Measurements from ENCODE around the gene FAM9A.

The FAM9A gene

DNA sequence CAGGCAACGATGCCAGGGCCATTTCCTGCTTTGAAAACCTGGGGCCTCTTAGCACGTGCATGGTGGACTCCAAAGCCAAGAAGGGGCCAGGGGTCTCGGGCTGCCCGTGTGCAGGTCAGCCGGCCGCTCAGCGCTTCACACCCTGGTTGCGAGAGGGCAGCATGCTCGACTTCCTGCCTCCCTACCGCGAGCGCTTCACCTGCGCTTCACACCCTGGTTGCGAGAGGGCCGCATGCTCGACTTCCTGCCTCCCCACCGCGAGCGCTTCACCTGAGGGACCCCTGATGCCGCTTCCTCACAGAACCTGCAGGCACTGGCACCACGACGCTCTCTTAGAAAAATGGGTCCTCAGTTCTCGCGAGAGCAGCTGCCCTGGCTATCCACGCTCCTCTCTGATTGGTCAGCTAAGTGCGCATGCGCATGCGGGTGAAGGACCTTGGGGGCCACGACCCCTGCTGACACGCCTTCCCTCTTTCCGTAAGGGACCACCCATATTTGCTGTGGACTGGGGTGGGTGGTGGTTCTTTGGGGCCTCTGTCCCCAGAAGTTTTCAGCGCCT lies at the start of gene FAM9A:
TSS of gene FAM9A (minus strand) at position 343 of the 559 bp plus-strand sequence. CDS start 1,212 bp downstream, outside the sequence.
- no peak for DNase-seq

DNA sequence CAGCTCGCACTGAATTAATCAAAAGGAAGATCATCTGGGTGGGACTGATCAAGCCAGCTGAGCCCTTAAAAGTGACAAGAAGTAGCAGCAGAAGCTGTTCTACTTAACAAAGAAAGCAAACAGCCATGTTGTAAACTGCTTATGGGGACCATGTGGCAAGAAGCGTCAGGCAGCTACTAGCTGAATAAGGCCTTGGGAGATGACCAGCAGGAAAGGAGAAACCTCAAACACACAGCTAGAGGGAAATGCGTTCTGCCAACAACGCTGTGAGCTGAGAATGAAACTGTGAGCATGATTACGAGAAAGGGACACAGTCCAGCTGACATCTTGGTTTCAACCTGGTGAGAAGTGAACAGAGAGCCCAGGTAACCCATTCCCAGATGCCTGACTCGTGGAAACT lies 49.3 kb upstream of the FAM9A start:
- no peak for DNase-seq

DNA sequence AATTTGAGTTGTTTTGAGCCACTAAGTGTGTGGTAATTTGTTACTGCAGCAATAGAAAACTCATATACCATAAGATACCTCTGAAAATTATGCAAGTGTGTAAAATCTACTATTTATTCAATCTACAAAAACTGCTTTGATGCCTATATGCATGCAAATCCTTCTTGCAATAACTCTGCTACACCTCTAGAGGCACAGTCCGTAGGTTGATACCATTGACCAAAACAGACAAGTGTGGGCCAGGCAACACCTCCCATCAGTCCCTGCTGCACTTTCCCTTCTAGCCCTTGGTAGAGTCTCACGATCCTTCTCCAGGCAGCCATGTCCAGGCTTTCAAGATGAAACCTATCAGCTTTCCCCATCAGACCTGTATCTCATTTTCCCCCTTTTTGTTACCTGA lies 48.8 kb upstream of the FAM9A start:
- DNase-seq, result no peak

- DNase-seq, result peak; percentile 17
Observed at GRCh38 chrX:8849458-8849857, 48.3 kb upstream of the FAM9A start.

DNA sequence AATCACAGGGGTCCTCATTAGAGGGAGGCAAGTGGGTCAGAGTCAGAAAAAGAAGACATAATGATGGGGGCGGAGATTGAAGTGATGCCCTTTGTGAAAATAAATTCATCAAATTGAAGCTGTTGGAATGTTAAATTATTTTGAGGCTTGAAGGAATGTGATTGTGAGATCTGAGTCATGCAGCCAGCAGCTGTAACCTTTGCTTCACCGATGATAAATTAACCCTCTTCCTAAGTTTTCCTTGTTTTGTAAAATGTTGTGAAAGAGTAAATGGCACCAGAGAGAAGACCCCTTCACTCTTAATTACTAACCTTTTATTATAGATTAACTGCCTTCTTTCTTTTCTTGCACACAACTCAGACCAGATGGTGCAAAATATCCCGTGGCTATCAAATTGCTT lies 47.7 kb upstream of the FAM9A start:
- DNase-seq, result peak; percentile 2

- DNase-seq, result no peak
Observed at GRCh38 chrX:8848441-8848840, 47.3 kb upstream of the FAM9A start.

DNA sequence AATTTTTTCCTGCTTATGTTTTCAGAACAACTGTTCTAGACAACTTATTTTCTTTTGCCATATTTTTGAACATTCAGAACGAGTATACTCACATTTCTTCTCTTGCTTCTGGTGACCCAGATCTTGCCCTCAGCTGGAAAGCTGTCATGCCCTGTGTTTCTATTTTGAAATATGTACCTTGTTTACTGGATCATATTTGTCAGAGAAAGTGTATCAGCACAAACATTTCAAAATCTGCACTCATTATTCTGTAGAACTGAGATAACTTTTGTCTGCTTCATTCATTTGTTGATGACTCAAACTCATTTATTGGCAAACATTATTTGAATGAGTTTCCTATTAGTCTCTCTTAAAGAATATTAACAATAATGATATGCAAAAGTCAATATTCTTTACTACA lies 46.2 kb upstream of the FAM9A start:
- no peak for DNase-seq

DNA sequence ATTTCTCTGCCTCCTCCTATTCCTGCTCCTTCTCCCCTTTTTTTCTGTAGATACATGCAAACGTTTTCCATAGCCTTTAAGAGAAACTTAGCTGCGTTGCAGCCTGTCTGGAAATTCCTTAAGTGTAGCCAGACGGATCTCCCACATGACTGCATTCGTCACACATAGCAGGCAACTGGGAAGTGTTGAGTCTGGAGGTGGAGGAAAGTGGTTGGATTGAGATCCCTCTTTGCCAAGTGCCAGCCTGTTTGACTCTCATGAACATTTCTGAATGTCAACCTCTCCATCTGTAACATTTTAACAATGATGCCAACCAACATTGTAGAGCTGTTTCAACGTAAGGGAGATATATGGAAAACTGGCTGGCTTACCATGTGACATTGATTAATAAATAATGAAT lies 45.1 kb upstream of the FAM9A start:
- DNase-seq, result no peak

GRCh38 chrX:8845469-8845868 lies 44.3 kb upstream of the FAM9A start:
- DNase-seq, result no peak

GRCh38 chrX:8845060-8845459 lies 43.9 kb upstream of the FAM9A start:
- DNase-seq, result peak; percentile 18

- no peak for DNase-seq
Observed at GRCh38 chrX:8844157-8844556, 43.0 kb upstream of the FAM9A start.

GRCh38 chrX:8841911-8842310 lies 40.7 kb upstream of the FAM9A start:
- DNase-seq, result no peak

- DNase-seq, result no peak
Observed at GRCh38 chrX:8834392-8834791, 33.2 kb upstream of the FAM9A start.

DNA sequence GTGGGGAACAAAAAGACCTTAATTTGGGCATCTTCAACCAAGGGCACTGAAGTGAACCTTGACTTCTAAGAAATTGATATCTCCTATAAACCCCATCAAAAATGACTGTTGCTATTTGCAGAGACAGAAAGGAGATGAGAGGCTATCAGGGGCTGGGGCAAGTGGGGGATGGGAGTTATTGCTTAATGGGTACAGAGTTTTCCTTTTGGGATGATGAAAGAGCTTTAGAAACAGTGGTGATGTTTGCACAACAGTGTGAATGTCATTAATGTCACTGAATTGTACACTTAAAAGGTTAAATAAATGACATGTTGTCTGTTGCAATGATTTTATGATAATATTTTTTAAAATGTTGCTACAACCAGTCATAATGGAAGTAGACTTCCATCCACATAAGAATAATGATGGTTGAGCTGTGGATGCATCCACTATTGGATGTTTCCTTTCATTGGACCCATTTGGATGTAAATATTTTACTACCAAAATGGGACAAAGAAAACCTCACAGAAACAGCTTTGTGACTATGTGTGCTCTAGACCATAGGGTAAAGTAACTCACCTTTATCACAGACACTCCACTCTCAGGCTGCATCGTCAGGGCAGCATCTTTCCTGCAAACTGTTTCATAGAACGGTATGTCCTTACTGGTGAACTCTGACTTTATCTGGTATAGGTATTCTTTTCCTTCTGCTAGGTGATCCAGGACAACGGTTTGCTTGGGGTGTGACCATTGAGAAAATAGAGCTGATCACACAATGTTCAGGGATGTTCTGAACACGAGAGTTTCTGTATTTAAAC lies 31.6 kb upstream of the FAM9A start:
- no peak for DNase-seq

DNA sequence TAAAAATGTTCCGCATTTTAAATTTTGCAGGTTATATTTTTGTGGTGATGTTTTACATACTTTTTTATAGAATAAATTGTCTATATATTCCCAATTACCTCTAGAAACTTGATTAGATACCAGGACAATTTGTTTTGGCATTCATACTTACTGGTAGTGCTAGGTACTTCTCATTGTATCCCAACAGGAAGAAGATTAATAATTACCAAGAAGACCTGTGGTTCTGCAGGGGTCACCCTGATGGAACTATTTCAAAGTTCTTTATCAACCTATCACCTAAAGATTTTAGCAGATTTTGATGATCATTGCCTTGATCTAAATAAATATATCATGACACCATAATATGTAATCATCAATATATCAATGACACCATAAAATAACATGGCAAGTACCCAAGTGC lies 22.5 kb upstream of the FAM9A start:
- no peak for DNase-seq

- no peak for DNase-seq
Observed at GRCh38 chrX:8822002-8822401, 20.8 kb upstream of the FAM9A start.

DNA sequence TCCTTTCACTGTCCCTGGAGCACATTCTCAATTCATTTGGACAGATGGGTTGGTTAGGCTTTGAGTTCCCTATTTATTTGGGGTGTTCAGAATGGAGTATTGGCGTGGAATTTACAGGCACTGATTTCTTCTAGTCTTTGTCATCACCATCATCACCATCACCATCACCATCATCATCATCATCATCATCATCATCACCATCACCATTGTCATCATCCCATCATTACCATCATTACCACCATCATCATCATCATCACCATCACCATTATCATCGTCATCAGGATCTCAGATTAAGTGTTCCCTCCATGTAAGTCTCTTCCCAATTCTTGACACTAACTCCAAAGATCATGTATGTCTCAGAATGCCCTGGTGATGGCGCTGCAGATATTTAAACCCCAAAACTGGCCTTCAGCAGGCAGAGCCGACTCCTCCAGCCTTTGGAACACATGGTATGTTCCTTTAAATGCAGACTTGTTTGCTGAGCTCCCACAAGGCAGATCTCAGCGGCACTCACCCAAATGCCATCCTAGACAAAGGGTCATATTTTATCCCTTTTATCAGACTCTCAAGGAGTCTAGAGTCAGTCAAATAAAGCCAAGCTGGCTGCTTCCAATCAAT lies 19.8 kb upstream of the FAM9A start:
- no peak for DNase-seq

GRCh38 chrX:8815460-8816065 lies 14.4 kb upstream of the FAM9A start:
- DNase-seq, result no peak

DNA sequence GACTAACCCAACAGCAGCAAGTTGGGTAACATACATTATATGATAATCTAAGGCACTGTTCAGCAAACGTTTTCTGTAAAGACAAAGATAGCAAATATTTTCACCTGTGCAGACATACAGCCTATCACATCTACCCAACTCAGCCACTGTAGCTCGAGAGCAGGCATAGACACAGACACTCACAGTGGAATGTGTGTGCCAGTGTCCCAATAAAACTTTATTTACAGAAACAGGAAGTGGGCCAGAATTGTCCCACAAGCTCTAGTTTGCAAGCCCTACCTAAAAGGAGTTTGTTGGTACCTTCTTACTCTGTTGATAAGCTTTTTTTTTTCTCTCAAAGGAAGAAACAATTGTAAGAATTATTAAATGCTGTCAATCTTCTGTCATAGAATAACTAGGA lies 11.9 kb upstream of the FAM9A start:
- no peak for DNase-seq

- DNase-seq, result no peak
Observed at GRCh38 chrX:8811611-8812010, 10.4 kb upstream of the FAM9A start.

GRCh38 chrX:8808661-8809060 lies 7.5 kb upstream of the FAM9A start:
- no peak for DNase-seq

DNA sequence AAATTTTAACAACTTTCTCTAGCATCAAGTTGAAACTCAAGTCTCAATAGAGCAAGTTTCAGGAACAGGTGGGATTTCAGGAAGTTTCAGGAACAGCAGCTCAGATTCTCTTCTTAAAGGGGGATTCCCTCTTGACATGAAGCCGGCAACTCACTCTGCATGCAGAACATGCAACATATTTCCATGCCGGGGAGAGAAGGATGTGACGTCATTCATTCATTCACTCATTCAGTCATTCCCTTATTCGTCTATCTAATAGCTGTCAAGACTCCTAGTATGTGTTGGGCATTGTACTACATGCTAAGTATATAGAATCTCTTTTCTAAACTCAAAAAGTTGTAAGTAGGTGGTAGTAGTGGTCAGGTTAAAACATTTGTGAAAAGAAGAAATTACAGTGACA lies 4.8 kb upstream of the FAM9A start:
- DNase-seq, result no peak

- no peak for DNase-seq
Observed at GRCh38 chrX:8805046-8805445, 3.9 kb upstream of the FAM9A start.

GRCh38 chrX:8803326-8803725 lies 2.1 kb upstream of the FAM9A start:
- no peak for DNase-seq
